ENCODE results near the gene ASCL2.

The ASCL2 gene

GRCh38 chr11:2277933-2278523, 7.6 kb upstream of the ASCL2 start:
- Histone ChIP-seq H4K20me1 (ENCODE audit: control insufficient read depth, insufficient read depth, low read depth, low read length) (no peaks in the 10 kb centered on the region), H3K4me1 (ENCODE audit: control insufficient read depth, low read length) (no peaks in the 10 kb centered on the region), H3K4me2 (ENCODE audit: low read length) (no peak overlapping the region), H3K36me3 (ENCODE audit: control insufficient read depth, low read length) (no peaks in the 10 kb centered on the region), H3K27ac (ENCODE audit: low read depth, low read length) (no peak overlapping the region), H3K9me3 (ENCODE audit: control insufficient read depth, insufficient read depth, low read length) (no peaks in the 10 kb centered on the region), H3K4me3 (ENCODE audit: low read length) (no peak overlapping the region), H3K27me3 (ENCODE audit: control insufficient read depth, low read length) (peaks cover 25% of the 10 kb centered on the region), H3K79me2 (ENCODE audit: control insufficient read depth, low read length) (no peaks in the 10 kb centered on the region), H3F3A (ENCODE audit: control insufficient read depth, insufficient read depth) (no peaks in the 10 kb centered on the region), H3K9me2 (replicated peaks; ENCODE audit: control insufficient read depth, low read length) (no peaks in the 10 kb centered on the region)
- TF ChIP-seq EZH2phosphoT487 (IDR thresholded peaks at IDR 0.05; ENCODE audit: borderline replicate concordance, low read length) (no peak), CTCF (IDR thresholded peaks at IDR 0.05; ENCODE audit: low read depth, low read length, poor library complexity, severe bottlenecking) (no peak)

- no peak overlapping the region for H3K27ac ChIP-seq (ENCODE audit: low read depth, low read length)
- no peaks in the 10 kb centered on the region for H3K79me2 ChIP-seq (ENCODE audit: control insufficient read depth, low read length)
- no peaks in the 10 kb centered on the region for H3K9me2 ChIP-seq (replicated peaks; ENCODE audit: control insufficient read depth, low read length)
- no peak overlapping the region for H3K4me3 ChIP-seq (ENCODE audit: low read length)
- H3K4me1 ChIP-seq (ENCODE audit: control insufficient read depth, low read length): no peaks in the 10 kb centered on the region
- H3K9me3 ChIP-seq (ENCODE audit: control insufficient read depth, insufficient read depth, low read length): no peaks in the 10 kb centered on the region
- H3F3A ChIP-seq (ENCODE audit: control insufficient read depth, insufficient read depth): no peaks in the 10 kb centered on the region
- H3K36me3 ChIP-seq (ENCODE audit: control insufficient read depth, low read length): no peaks in the 10 kb centered on the region
- TF ChIP-seq EZH2phosphoT487 (IDR thresholded peaks at IDR 0.05; ENCODE audit: borderline replicate concordance, low read length) (no peak), CTCF (IDR thresholded peaks at IDR 0.05; ENCODE audit: low read depth, low read length, poor library complexity, severe bottlenecking) (no peak)
- peaks cover 21% of the 10 kb centered on the region for H3K27me3 ChIP-seq (ENCODE audit: control insufficient read depth, low read length)
- no peak overlapping the region for H3K4me2 ChIP-seq (ENCODE audit: low read length)
- no peaks in the 10 kb centered on the region for H4K20me1 ChIP-seq (ENCODE audit: control insufficient read depth, insufficient read depth, low read depth, low read length)
Measured at GRCh38 chr11:2277008-2277346, 6.6 kb upstream of the ASCL2 start.

- no peak overlapping the region for H3K4me2 ChIP-seq (ENCODE audit: low read length)
Measured at GRCh38 chr11:2276280-2277007, 6.1 kb upstream of the ASCL2 start.

More at GRCh38 chr11:2276280-2277007, 6.1 kb upstream of the ASCL2 start:
- Histone ChIP-seq H3K27me3 (ENCODE audit: control insufficient read depth, low read length) (peaks cover 20% of the 10 kb centered on the region), H3K4me3 (ENCODE audit: low read length) (no peak overlapping the region), H3K79me2 (ENCODE audit: control insufficient read depth, low read length) (no peaks in the 10 kb centered on the region), H3K27ac (ENCODE audit: low read depth, low read length) (no peak overlapping the region), H3K9me3 (ENCODE audit: control insufficient read depth, insufficient read depth, low read length) (no peaks in the 10 kb centered on the region), H4K20me1 (ENCODE audit: control insufficient read depth, insufficient read depth, low read depth, low read length) (no peaks in the 10 kb centered on the region), H3F3A (ENCODE audit: control insufficient read depth, insufficient read depth) (no peaks in the 10 kb centered on the region), H3K4me1 (ENCODE audit: control insufficient read depth, low read length) (no peaks in the 10 kb centered on the region), H3K9me2 (replicated peaks; ENCODE audit: control insufficient read depth, low read length) (no peaks in the 10 kb centered on the region), H3K36me3 (ENCODE audit: control insufficient read depth, low read length) (no peaks in the 10 kb centered on the region)
- no peak for TF ChIP-seq EZH2phosphoT487 (IDR thresholded peaks at IDR 0.05; ENCODE audit: borderline replicate concordance, low read length)
- TF ChIP-seq CTCF (IDR thresholded peaks at IDR 0.05; ENCODE audit: low read depth, low read length, poor library complexity, severe bottlenecking): no peak
